T-cell (primary cell): ENCODE data around the gene SPECC1. TPM values are rescaled to one million over a fixed set of nuclear protein-coding genes. Genes with fewer than 3 reads are reported as not detected.
"Not testable (repeated sequence)": the region's sequence is repeated elsewhere in the genome, so short reads cannot be mapped to it uniquely, and the experiment has no call there.

Experiments
- ATAC-seq, 4 experiments: fragments of 200-7000 bp in 3 of 4; fragments of 150-1000 bp in 1 of 4; cut with Tn5 transposase; replicated peaks in 1 of 4; 1 replicate in 3 of 4; 2 replicates in 1 of 4; pipeline ENCODE4 v1.10.0; 2021; ENCODE audit warnings: moderate library complexity in 3 of 4, mild to moderate bottlenecking in 2 of 4, moderate number of reproducible peaks in 1 of 4
- CTCF ChIA-PET, 2 donors: fragments of 300-600 bp; sonication (Branson Sonifier 250); formaldehyde crosslinking; loops; one replicate each; lab custom pipeline; 2022; ENCODE audit warnings: antibody characterized with exemption in 2 of 2; lab: Charles Lee
- POLR2A ChIA-PET, 2 donors: fragments of 300-600 bp; sonication (Branson Sonifier 250); formaldehyde crosslinking; loops; one replicate each; lab custom pipeline; 2022; ENCODE audit warnings: antibody characterized with exemption in 2 of 2; lab: Charles Lee
- DNase-seq, 35 experiments: peaks; one replicate each; pipeline versions ENCODE4 v3.0.0 to v3.0.0-alpha.2; 2013 to 2023
- H3K27ac ChIP-seq: one replicate; pipeline ENCODE4 v1.5.1; 2013; ENCODE audit warnings: low read length
- H3K27me3 ChIP-seq, 2 experiments: replicated peaks in 1 of 2; 1 replicate in 1 of 2; 2 replicates in 1 of 2; pipeline versions ENCODE4 v1.6.1 to v1.7.0; 2013; ENCODE audit warnings: low read length in 1 of 2, mixed read lengths in 1 of 2; ENCODE audit not compliant: control insufficient read depth in 2 of 2, insufficient read depth in 2 of 2; ENCODE audit errors: extremely low read depth in 1 of 2
- H3K36me3 ChIP-seq, 2 donors: 1 replicate in 1 of 2; 2 replicates in 1 of 2; pipeline versions ENCODE4 v1.6.1 to v1.7.0; 2013; ENCODE audit warnings: low read length in 1 of 2; ENCODE audit not compliant: control insufficient read depth in 2 of 2, insufficient read depth in 1 of 2; ENCODE audit errors: extremely low read depth in 1 of 2
- H3K4me1 ChIP-seq, 2 experiments: 1 replicate in 1 of 2; 2 replicates in 1 of 2; pipeline versions ENCODE4 v1.6.1 to v1.7.0; 2013; ENCODE audit warnings: low read length in 2 of 2, mixed read lengths in 1 of 2; ENCODE audit not compliant: insufficient read depth in 2 of 2, control insufficient read depth in 1 of 2; ENCODE audit errors: extremely low read depth in 1 of 2
- H3K4me3 ChIP-seq, 2 donors: 1 replicate in 1 of 2; 2 replicates in 1 of 2; pipeline versions ENCODE4 v1.5.1 to v1.7.0; 2013; ENCODE audit warnings: mild to moderate bottlenecking in 2 of 2, low read length in 1 of 2, moderate library complexity in 1 of 2; ENCODE audit not compliant: control insufficient read depth in 1 of 2; ENCODE audit errors: extremely low read depth in 1 of 2
- H3K9me3 ChIP-seq: 2 replicates; pipeline ENCODE4 v1.7.0; 2013
- H3K27ac Mint-ChIP-seq, 2 donors: one replicate each; pipeline ENCODE4 v1.8.0; 2020 to 2021; ENCODE audit warnings: mild to moderate bottlenecking in 2 of 2, mixed read lengths in 2 of 2
- H3K27me3 Mint-ChIP-seq, 2 donors: one replicate each; pipeline ENCODE4 v1.8.0; 2021 to 2022; ENCODE audit warnings: mixed read lengths in 2 of 2
- H3K36me3 Mint-ChIP-seq: one replicate; pipeline ENCODE4 v1.8.0; 2021; ENCODE audit warnings: mixed read lengths
- H3K4me1 Mint-ChIP-seq, 3 donors: one replicate each; pipeline ENCODE4 v1.8.0; 2020 to 2022; ENCODE audit warnings: mixed read lengths in 3 of 3, mild to moderate bottlenecking in 1 of 3
- H3K4me3 Mint-ChIP-seq, 3 donors: one replicate each; pipeline ENCODE4 v1.8.0; 2020 to 2022; ENCODE audit warnings: mild to moderate bottlenecking in 3 of 3, mixed read lengths in 3 of 3, moderate library complexity in 3 of 3
- H3K9me3 Mint-ChIP-seq, 3 donors: one replicate each; pipeline ENCODE4 v1.8.0; 2020 to 2022; ENCODE audit warnings: mixed read lengths in 3 of 3
- WGBS: methylation state at CpG from one replicate; pipeline ENCODE4 v1.1.5; 2013; ENCODE audit warnings: missing lambda C conversion rate; ENCODE audit not compliant: insufficient coverage; 5-methylcytosine and 5-hydroxymethylcytosine counted together
- total RNA-seq, 35 experiments: library from RNA in 6 of 35; stranded (reverse) in 6 of 35; fragments of 120-200 nt in 1 of 35; gene quantifications; one replicate each; pipeline versions ENCODE4 v1.2.1 to v1.2.4 and lab custom pipeline; 2013 to 2026

The SPECC1 gene
- total RNA-seq, 5 donors from 2014 or later (not counting 1 experiment from before 2014, with no cell fraction given) = 3.9 to 12.9 (median 6.0) TPM

DNA sequence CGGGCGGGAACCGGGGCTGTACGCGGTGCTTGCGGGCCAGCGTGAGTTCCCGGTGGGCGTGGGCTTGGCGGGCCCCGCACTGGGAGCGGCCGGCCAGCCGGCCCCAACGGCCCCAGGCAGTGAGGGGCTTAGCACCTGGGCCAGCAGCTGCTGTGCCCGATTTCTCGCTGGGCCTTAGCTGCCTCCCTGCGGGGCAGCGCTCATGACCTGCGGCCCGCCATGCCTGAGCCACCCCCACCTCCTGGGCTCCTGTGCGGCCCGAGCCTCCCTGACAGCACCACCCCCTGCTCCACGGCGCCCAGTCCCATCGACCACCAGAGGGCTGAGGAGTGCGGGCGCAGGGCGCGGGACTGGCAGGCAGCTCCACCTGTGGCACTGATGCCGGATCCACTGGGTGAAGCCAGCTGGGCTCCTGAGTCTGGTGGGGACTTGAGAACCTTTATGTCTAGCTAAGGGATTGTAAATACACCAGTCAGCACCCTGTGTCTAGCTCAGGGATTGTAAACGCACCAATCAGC is 7.4 kb downstream of the SPECC1 start:
- ATAC-seq, H3K36me3 ChIP-seq, H3K4me1 Mint-ChIP-seq, H3K4me3 Mint-ChIP-seq, POLR2A ChIA-PET, H3K4me3 ChIP-seq, CTCF ChIA-PET, H3K9me3 ChIP-seq, DNase-seq, H3K36me3 Mint-ChIP-seq, H3K27ac ChIP-seq, H3K4me1 ChIP-seq, H3K27ac Mint-ChIP-seq, H3K9me3 Mint-ChIP-seq: not testable (repeated sequence)
- H3K27me3 Mint-ChIP-seq = peaks cover 35 to 37% of the 10 kb centered on the region in 2 donors
- H3K27me3 ChIP-seq = peaks cover 0 to 20% of the 10 kb centered on the region in 2 experiments
- 94% methylated on average over 25 of the region's 32 CpGs for WGBS

- no peaks in the 10 kb centered on the region for H3K36me3 ChIP-seq
- POLR2A ChIA-PET = no interaction called here
- H3K27ac ChIP-seq = no peak overlapping the region
- no peaks in the 10 kb centered on the region for H3K27me3 ChIP-seq
- no peaks in the 10 kb centered on the region for H3K9me3 Mint-ChIP-seq
- no peaks in the 10 kb centered on the region for H3K9me3 ChIP-seq
- H3K27ac Mint-ChIP-seq = no peak overlapping the region
- DNase-seq = no peak
- H3K4me3 Mint-ChIP-seq = no peak overlapping the region
- peaks cover 6 to 26% of the 10 kb centered on the region in 2 donors for H3K27me3 Mint-ChIP-seq
- no peaks in the 10 kb centered on the region for H3K4me1 Mint-ChIP-seq
- H3K4me1 ChIP-seq = no peaks in the 10 kb centered on the region
- ATAC-seq = no peak
- WGBS = 62% methylated on average over 2 of the region's 4 CpGs
- peaks cover under 1% of the 10 kb centered on the region for H3K36me3 Mint-ChIP-seq
- CTCF ChIA-PET = no interaction called here
- H3K4me3 ChIP-seq = no peak overlapping the region
Measured at GRCh38 chr17:20022701-20023100, 13.5 kb downstream of the SPECC1 start.

DNA sequence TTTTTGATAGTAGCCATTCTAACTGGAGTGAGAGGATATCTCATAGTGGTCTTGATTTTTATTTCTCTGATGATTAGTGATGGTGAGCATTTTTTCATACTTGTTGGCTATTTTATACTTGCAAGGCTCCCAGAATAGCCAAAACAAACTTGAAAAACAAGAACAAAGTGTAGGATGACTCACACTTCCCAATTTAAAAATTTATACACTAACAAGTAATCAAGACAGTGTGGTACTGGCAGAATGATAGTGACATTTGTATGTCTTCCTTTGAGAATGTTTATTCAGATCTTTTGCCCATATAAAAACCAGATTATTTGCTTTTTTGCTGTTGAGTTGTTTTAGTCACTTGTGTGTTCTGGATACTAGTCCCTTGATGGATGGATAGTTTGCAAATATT is 17.8 kb downstream of the SPECC1 start:
- H3K27ac ChIP-seq = no peak overlapping the region
- ChIA-PET CTCF (no interaction called here), POLR2A (no interaction called here)
- no peak overlapping the region for H3K4me3 ChIP-seq
- Mint-ChIP-seq H3K9me3 (no peaks in the 10 kb centered on the region), H3K27ac (no peak overlapping the region), H3K4me3 (no peak overlapping the region), H3K4me1 (peaks cover 0 to 5% (median 4%) of the 10 kb centered on the region in 3 donors), H3K27me3 (peaks cover 4 to 31% of the 10 kb centered on the region in 2 donors), H3K36me3 (no peaks in the 10 kb centered on the region)
- H3K27me3 ChIP-seq = peaks cover 0 to 3% of the 10 kb centered on the region in 2 experiments
- no peaks in the 10 kb centered on the region for H3K9me3 ChIP-seq
- no peaks in the 10 kb centered on the region for H3K36me3 ChIP-seq
- no peak for ATAC-seq
- no peaks in the 10 kb centered on the region for H3K4me1 ChIP-seq
- DNase-seq = no peak

- H3K4me1 Mint-ChIP-seq = peaks cover 0 to 8% (median 5%) of the 10 kb centered on the region in 3 donors
- no peaks in the 10 kb centered on the region for H3K9me3 ChIP-seq
- H3K9me3 Mint-ChIP-seq = no peaks in the 10 kb centered on the region
- H3K27me3 ChIP-seq = peaks cover 0 to 3% of the 10 kb centered on the region in 2 experiments
- no peaks in the 10 kb centered on the region for H3K36me3 ChIP-seq
- ATAC-seq (no peak), DNase-seq (no peak)
- no CpG with 5 or more reads among the region's 3 CpGs for WGBS
- H3K27ac ChIP-seq = no peak overlapping the region
- H3K4me3 ChIP-seq = no peak overlapping the region
- no peaks in the 10 kb centered on the region for H3K4me1 ChIP-seq
- H3K4me3 Mint-ChIP-seq = no peak overlapping the region
- no peak overlapping the region for H3K27ac Mint-ChIP-seq
- no peaks in the 10 kb centered on the region for H3K36me3 Mint-ChIP-seq
- peaks cover 4 to 23% of the 10 kb centered on the region in 2 donors for H3K27me3 Mint-ChIP-seq
- ChIA-PET POLR2A (no interaction called here), CTCF (no interaction called here)
Measured at GRCh38 chr17:20028443-20028842, 19.3 kb downstream of the SPECC1 start.

DNA sequence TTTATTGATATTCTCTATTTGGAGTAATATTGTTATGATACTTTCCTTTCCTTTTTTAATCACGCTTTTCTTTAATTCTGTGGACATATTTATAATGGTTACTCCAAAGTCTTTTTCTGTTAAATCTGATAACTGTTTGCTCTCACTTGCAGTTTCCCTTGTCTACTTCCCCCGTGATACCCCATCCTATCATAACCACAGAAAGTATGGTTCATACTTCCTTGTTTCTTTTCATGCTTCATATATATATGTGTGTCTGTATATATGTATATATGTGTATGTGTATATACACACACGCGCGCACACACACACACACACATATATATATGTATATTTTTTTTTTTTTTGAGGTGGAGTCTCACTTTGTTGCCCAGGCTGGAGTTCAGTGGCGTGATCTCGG is 23.5 kb downstream of the SPECC1 start:
- no peak for DNase-seq
- Histone ChIP-seq H3K36me3 (no peaks in the 10 kb centered on the region), H3K4me1 (no peaks in the 10 kb centered on the region), H3K27ac (no peak overlapping the region), H3K9me3 (no peaks in the 10 kb centered on the region), H3K4me3 (no peak overlapping the region), H3K27me3 (peaks cover 0 to 3% of the 10 kb centered on the region in 2 experiments)
- WGBS = no CpG with 5 or more reads among the region's 7 CpGs
- Mint-ChIP-seq H3K27me3 (peaks cover 3 to 11% of the 10 kb centered on the region in 2 donors), H3K27ac (no peak overlapping the region), H3K4me3 (no peak overlapping the region), H3K9me3 (no peaks in the 10 kb centered on the region), H3K4me1 (peaks cover 0 to 8% (median 5%) of the 10 kb centered on the region in 3 donors), H3K36me3 (no peaks in the 10 kb centered on the region)
- ATAC-seq = no peak
- ChIA-PET POLR2A (no interaction called here), CTCF (no interaction called here)

GRCh38 chr17:20033415-20033814 is 24.3 kb downstream of the SPECC1 start:
- H3K36me3 ChIP-seq = no peaks in the 10 kb centered on the region
- Mint-ChIP-seq H3K4me3 (no peak overlapping the region), H3K36me3 (no peaks in the 10 kb centered on the region), H3K9me3 (no peaks in the 10 kb centered on the region), H3K27ac (no peak overlapping the region), H3K4me1 (peaks cover 0 to 8% (median 5%) of the 10 kb centered on the region in 3 donors), H3K27me3 (peaks cover 3 to 8% of the 10 kb centered on the region in 2 donors)
- no peak overlapping the region for H3K27ac ChIP-seq
- peaks cover 0 to 3% of the 10 kb centered on the region in 2 experiments for H3K27me3 ChIP-seq
- 100% methylated on average over 1 of the region's 3 CpGs for WGBS
- ChIA-PET CTCF (no interaction called here), POLR2A (interaction anchor here in 1 of 2 donors (0.6 kb wide), 1 partner anchor 158 kb away, joined by 5 read pairs; no protein-coding TSS in a partner anchor)
- no peak overlapping the region for H3K4me3 ChIP-seq
- DNase-seq (no peak), ATAC-seq (no peak)
- H3K4me1 ChIP-seq = no peaks in the 10 kb centered on the region
- H3K9me3 ChIP-seq = no peaks in the 10 kb centered on the region
